Erythroblast (primary cell): Measurements from ENCODE around the gene PTPRB.

ENCODE experiments used
- DNase-seq, 2 experiments: peaks; one replicate each; lab custom pipeline; 2025; lab: John Stamatoyannopoulos, UW
- GATA1 ChIP-seq: IDR thresholded peaks from 2 replicates; pipeline ENCODE4 v1.6.1; 2011; ENCODE audit warnings: low read depth, mild to moderate bottlenecking, control low read depth, low read length, moderate library complexity
- POLR2A ChIP-seq: IDR thresholded peaks from 2 replicates; pipeline ENCODE4 v1.6.1; 2011; ENCODE audit warnings: mild to moderate bottlenecking, low read length

Gene PTPRB

DNA sequence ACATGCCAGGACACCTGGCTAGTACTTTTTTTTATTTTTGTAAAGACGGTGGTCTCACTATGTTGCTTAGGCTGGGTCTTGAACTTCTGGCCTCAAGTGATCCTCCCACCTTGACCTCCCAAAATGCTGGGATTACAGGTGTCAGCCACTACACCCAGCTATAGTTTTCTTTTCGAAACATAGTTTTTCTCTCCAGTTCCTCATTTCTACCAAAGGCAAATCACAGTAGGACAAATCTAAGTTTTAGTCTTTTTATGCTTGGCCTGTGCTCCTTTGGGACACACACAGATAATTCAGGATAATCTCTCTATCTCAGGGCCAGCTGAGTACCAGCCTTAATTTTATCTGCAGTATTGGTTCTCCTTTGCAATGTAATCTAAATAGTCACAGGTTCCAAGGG lies 170.5 kb downstream of the PTPRB start:
- no peak for DNase-seq
- TF ChIP-seq POLR2A (no peak), GATA1 (no peak)
